GM18502 (cell line): Measurements from ENCODE around the gene CDKN1A.

Source experiments
- ATAC-seq: cut with Tn5 transposase; IDR thresholded peaks from one replicate; pipeline ENCODE4 v1.9.1; 2021; ENCODE audit warnings: mild to moderate bottlenecking; ENCODE audit not compliant: unreplicated experiment, poor library complexity

Gene CDKN1A

GRCh38 chr6:36676141-36677058 lies 2.1 kb upstream of the CDKN1A start:
- ATAC-seq = no peak

- ATAC-seq = no peak
These were observed 1.3 kb upstream of the CDKN1A start for GRCh38 chr6:36677059-36677749.

- ATAC-seq = no peak
These were observed 594 bp upstream of the CDKN1A start for GRCh38 chr6:36677753-36678487.

GRCh38 chr6:36679043-36679833 lies 724 bp downstream of the CDKN1A start:
- no peak for ATAC-seq

- peak; percentile 29 for ATAC-seq
These were observed 4.0 kb downstream of the CDKN1A start for GRCh38 chr6:36682328-36683144.

- no peak for ATAC-seq
These were observed 4.7 kb downstream of the CDKN1A start for GRCh38 chr6:36683145-36683655.

GRCh38 chr6:36683656-36684446 lies 5.3 kb downstream of the CDKN1A start:
- ATAC-seq = no peak

- no peak for ATAC-seq
These were observed 5.9 kb downstream of the CDKN1A start for GRCh38 chr6:36684447-36684812.

GRCh38 chr6:36685166-36685924 lies 6.8 kb downstream of the CDKN1A start:
- ATAC-seq = no peak

- no peak for ATAC-seq
These were observed 7.6 kb downstream of the CDKN1A start for GRCh38 chr6:36685926-36686667.

GRCh38 chr6:36686668-36687513 lies 8.4 kb downstream of the CDKN1A start:
- ATAC-seq = no peak

- no peak for ATAC-seq
These were observed 9.7 kb downstream of the CDKN1A start for GRCh38 chr6:36688063-36688738.

GRCh38 chr6:36688739-36689075 lies 10.2 kb downstream of the CDKN1A start:
- no peak for ATAC-seq

GRCh38 chr6:36691011-36691410 lies 12.5 kb downstream of the CDKN1A start:
- no peak for ATAC-seq

GRCh38 chr6:36691612-36692011 lies 13.1 kb downstream of the CDKN1A start:
- ATAC-seq = no peak

GRCh38 chr6:36692220-36692619 lies 13.7 kb downstream of the CDKN1A start:
- ATAC-seq = no peak
